NCI-H187 treated with DMSO at 0.1 percent for 48 hours (cell line): ENCODE measurements around the gene PRPF38B.
"Not testable (repeated sequence)": the region's sequence is repeated elsewhere in the genome, so short reads cannot be mapped to it uniquely, and the experiment has no call there.

Source experiments
- DNase-seq: peaks from one replicate; lab custom pipeline; 2025; lab: John Stamatoyannopoulos, UW

The PRPF38B gene, protein sequence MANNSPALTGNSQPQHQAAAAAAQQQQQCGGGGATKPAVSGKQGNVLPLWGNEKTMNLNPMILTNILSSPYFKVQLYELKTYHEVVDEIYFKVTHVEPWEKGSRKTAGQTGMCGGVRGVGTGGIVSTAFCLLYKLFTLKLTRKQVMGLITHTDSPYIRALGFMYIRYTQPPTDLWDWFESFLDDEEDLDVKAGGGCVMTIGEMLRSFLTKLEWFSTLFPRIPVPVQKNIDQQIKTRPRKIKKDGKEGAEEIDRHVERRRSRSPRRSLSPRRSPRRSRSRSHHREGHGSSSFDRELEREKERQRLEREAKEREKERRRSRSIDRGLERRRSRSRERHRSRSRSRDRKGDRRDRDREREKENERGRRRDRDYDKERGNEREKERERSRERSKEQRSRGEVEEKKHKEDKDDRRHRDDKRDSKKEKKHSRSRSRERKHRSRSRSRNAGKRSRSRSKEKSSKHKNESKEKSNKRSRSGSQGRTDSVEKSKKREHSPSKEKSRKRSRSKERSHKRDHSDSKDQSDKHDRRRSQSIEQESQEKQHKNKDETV

DNA sequence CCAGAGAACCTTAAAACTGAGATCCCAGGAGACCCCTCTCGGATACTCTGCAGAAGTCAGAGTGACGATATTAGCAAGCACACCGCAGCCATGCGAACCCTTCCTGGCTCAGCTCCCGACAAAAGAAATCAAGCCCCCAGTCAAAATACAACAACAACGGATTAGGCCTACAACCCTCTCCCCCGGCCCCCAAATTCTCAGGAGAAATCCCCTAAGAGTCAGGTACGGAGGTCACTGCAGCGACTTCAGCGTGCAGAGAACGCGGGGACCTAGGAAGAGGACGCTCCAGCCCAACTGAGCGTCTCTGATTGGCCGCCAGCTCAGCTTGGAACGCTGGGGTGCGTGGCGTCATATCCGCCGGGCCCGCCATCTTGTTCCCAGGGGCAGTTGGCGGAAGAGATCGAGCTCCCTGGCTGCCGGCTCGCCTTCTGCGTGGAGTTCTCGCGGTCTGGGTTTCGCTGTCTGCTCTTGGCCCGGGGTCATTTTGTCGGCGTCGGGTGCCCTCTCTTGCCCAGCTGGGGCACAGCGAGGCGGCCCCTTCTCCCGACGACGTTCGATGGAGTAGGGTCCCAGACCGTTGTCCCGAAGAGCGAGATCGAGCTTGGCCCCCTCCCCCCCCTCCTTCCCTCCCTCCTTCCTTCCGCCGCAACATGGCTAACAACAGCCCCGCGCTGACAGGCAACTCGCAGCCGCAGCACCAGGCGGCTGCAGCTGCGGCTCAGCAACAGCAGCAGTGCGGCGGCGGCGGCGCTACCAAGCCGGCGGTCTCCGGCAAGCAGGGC is at the start of gene PRPF38B:
Gene PRPF38B (plus strand): TSS at position 369 of the 782 bp plus-strand sequence. CDS start 282 bp downstream, at position 651.
- peak; percentile 49 for DNase-seq

DNA sequence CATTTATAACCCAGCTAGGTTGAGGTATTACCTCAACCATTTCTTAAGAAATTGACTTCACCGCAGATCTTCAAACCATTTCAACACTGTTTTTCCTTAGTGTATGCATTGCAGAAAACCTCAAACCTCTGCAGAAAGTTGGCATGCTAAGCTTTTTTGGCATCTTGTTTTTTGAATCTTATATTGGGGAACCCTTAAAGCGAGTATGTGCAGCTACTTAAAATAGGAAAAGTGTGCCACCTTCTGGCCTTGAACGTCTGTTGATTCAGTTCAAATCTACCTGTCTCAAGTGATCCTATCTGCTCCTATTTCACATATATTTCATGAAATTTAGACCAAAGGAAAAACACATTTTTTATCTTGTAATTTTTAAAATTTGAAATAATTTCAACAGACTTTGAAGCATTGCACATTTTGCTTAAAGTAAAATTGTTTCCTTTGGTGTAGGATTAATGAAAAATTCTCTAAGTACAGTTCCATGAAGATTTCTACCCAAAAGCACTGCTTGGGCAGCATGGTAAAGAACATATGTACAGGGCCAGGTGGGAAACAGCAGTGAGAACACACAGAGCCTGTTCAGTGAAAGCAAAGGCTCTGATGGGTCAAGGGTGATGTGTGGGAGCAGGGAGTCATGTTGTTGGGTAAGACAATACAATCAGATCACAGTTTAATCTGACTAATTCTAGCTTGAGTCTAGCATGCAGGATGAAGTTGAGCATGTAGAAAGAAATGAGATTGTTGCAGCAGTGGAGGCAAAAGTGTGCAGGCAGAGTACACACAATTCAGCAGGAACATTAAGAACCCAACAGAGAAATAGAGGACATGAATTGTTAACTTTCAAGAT is 48.4 kb upstream of the PRPF38B start:
- DNase-seq, result no peak

DNA sequence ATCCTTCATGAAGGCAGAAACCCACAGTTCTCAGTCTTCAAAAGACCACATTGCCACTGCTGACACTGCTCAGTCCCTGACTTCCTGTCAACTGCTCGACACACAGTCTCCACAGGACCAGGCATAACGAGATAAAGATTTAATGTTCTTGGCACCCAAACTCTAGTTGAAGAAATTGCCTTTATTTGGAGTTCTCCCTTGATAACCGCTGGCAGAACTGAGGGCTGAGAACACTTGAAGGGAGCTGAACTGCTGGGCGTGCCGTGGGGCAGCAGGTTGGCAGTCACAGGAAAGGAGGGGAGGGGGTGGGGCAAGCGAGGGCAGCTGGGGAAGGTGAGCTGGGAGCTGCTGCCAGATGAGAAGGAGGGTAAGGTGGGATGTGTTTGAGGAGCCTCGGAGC is 47.1 kb upstream of the PRPF38B start:
- DNase-seq, result no peak

DNA sequence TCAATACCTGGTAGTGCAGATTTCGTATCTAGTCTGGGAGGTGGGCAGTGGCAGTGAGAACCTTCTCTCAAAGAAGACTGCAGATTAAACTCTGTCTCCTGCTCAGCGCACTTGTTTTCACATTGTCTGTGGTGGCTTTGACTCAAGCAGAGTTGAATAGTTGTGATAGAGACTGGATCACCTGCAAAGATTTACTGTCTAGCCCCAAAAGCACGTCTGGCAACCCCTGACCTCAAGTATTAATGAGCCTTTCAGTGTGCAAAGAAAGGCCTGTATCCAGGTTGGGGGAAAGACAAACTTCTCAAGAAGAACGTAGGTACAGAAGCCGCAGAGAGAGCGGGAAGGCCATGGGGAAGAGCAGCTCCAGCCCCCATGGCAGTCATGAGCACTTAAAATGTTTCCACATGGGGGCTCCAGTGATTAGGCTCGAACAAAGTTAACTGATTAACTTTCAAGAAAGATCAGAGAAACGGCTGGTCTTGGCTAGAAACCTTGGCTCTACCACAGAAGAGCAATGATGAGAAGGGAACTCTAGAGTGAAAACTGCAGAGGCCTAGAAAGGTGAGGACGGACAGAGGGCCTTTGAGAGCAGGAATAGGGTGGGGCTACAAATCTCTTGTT is 46.4 kb upstream of the PRPF38B start:
- DNase-seq, result no peak

DNA sequence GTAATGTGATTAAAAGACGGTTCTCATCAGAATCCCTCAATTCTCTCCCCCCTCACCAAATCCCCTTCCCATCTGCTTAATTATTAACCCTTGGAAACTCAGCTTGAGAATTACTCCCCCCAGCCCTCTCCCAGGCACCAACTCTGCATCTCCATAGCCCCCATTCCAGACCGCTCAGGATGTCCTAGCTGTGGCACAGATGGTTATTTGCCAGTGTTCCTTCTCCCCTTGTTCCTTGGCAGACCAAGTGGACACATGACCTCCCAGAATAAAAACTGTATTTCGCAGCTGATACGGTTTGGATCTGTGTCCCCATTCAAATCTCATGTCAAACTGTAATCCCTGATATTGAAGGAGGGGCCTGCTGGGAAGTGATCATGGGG is 45.9 kb upstream of the PRPF38B start:
- no peak for DNase-seq

DNA sequence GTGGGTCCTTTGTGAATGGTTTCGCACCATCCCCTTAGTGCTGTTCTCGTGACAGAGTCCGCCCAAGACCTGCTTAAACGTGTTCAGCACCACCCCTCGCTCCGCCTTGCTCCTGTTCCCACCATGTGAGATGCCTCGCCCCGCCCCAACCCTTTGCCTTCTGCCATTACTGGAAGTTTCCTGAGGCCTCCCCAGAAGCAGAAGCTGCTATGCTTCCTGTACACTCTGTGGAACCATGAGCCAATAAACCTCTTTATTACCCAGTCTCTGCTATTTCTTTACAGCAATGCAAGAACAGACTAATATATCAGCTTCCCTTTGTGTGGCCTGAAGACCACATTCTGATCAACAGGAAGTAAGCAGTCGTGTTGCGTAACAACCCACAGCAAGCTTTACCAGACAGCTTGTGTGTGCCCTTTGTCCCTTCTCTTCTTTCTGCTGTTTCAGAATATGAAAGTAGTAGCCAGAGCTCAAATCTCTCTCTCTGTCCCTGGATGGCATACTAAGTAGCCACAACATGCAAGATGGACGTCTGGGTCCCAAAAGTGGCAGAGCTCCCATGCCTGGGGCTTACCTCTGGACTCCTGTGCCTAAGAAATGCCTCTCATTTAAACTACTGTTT is 45.4 kb upstream of the PRPF38B start:
- no peak for DNase-seq

DNA sequence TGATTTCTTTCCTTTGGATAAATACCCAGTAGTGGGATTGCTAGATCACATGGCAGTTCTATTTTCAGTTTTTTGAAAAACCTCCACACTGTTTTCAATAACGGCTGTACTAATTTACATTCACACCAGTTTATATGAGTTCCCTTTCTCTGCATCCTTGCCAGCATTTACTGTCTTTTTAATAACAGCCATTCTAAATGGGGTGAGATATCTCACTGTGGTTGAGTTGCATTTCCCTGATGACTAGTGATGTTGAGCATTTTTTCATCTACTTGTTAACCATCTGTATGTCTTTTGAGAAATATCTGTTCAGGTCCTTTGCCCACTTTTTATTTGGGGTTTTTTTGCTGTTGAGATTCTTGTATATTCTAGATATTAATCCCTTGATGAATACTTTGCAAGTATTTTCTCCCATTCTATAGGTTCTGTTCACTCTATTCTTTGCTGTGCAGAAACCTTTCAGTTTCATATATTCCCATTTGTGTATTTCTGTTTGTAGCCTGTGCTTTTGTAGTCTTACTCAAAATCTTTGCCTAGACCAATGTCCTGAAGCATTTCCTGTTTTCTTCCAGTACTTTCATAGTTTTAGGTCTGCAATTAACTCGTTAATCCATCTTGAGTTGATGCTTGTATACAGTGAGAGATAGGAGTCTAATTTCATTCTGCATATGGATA is 38.5 kb upstream of the PRPF38B start:
- no peak for DNase-seq

DNA sequence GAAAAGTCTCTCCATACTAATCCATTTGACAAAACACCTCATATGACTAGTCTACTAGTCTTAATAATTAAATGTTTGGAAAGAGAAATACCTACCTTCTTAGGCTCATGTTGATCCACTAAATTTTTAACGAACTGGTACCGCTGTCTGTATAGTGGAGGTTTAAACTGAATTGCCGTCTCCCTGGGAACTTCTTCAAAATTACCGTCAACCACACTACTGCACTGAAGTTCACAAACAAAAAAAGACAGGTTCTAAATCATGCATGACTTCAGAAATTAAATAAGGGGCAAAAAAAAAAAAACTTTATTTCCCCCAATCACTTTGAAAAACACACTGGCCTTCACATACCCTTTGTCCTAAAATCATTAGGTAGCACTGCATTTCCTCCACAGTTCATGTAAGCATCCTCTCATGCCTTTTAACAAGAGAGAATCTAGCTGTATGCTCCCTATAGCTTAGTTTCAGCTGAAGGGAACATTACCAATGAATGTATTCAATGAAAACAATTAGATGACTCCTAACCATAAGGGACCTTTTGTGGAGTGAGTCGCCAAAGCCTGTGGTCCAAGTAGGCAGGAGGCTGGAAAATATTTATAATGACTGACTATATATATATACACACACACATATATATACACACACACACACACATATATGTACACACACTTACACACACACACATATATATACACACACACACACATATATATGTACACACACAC is 34.6 kb upstream of the PRPF38B start:
- no peak for DNase-seq

DNA sequence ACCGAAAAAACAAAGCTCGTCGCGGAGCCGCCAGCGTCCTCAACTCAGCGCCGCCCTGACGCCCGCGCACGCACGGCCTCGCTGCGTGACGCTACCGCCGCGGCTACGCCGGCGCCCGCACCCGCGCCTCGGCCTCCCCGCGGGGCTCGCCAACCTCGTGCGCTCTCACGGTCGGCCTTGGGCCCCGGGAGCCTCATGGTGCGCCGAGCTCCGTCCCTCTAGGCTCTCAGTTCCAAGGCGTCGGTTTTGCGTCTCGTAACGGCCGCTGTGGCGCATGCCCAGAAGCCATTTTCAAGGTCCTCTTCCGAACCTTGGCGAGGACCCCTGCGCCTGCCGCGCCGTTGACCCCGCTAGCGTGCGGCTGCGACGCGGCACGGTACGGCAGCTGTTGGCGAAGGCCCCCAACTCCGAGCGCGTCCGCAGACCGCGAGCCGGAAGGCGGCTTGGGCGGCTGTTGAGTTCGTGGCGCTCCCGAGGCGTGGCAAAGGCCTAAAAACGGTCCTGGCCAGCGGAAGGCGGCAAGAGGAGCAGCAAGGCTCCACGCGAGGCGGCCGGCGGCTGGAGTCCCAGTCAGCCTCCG is 31.0 kb upstream of the PRPF38B start, which contains the start of gene HENMT1:
Gene HENMT1 (minus strand): TSS at position 64 of the 580 bp plus-strand sequence. CDS start 1,209 bp downstream, outside the sequence.
- DNase-seq, result no peak

DNA sequence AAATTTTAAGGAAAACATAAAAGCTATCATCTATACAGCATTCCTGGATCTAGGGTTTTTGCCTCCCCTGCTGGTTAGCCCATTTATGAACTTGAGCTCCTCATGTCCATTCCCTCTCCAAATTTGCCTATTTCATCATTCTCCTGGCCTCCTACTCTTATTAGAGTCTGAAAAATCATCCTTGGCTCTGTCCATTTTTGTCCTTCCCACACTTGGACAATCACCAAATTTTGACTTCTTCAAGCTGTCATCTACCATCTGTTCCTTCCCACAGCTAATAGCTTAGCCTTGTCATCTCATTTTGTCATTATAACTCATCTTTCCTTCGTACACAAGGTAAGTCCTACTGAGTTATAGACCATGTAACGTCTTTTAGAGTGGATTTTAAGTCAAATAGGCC is 29.0 kb upstream of the PRPF38B start:
- DNase-seq, result no peak

DNA sequence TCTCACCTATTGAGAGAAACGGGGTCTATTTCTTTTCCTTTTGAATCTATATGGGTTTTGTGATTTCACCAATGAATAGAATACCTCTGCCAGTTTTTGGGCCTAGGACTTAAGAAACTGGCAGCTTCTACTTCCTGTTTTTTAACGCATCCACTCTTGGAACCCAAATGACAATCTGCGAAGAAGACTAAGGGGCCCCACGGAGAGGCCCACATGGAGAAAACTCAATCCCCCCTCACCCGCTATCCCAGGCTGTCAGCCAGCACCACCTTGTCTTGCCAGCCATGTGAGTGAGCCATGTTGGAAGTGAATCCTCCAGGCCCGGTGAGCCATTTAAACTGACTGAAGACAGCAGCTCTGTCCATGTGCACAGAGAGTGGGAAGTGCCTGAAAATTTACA is 27.6 kb upstream of the PRPF38B start:
- no peak for DNase-seq

DNA sequence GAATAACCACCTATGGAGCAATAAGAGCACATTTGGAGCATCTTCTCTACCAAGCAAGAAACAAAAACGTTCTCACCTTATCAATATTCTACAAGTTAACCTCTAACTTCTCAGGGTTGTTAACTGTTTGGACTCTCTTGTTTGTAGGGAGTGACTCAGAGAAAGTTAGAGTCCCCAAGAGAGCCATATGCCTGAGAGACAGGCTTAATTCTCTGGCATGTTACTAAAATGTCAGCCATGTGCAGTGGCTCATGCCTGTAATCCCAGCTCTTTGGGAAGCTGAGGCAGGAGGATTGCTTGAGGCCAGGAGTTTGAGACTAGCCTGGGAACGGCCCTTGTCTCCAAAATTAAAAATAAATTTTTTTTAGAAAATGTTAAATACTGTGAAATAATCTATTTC is 27.0 kb upstream of the PRPF38B start:
- no peak for DNase-seq

DNA sequence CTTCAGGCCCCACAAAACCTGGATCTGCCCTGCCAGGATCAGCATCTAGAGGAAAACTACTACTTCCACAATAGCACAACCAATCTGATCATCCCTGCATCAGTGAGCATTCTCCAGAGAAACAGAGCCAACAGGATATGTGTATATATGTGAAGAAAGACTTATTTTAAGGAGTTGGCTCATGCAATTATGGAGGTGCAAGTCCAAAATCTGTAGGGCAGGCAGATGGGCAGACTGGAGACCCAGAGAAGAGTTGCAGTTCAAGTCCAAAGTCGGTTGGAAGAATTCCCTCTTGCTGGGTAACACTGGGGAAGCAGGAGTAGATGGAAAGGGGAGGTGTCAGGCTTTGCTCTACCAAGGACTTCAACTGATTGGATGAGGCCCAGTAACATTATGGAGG is 26.3 kb upstream of the PRPF38B start:
- DNase-seq, result no peak

DNA sequence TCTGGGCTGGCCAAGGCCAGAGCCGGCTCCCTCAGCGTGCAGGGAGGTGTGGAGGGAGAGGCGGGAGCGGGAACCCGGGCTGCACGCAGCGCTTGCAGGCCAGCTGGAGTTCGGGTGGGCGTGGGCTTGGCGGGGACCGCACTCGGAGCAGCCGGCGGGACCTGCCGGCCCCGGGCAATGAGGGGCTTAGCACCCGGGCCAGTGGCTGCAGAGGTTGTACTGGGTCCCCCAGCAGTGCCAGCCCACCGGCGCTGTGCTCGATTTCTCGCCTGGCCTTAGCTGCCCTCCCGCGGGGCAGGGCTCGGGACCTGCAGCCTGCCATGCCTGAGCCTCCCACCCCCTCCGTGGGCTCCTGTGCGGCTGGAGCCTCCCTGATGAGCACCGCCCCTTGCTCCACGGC is 24.7 kb upstream of the PRPF38B start:
- DNase-seq, result not testable (repeated sequence)

DNA sequence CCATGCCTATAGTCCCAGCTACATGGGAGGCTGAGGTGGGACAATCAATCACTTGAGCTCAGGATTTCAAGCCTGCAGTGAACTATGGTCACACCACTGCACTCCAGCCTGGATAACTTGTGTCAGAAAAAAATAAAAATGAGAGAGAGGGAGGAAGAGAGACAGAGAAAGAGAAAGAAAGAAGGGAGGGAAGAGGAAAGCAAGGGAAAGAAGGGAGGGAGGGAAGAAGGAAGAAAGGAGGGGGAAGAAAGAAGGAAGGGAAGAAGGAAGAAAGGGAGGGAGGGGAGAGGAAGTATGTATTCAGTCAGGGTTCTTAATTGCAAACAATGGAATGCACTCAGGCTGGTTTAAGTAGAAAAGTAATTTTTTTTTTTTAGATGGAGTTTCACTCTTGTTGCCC is 23.3 kb upstream of the PRPF38B start:
- DNase-seq, result no peak

DNA sequence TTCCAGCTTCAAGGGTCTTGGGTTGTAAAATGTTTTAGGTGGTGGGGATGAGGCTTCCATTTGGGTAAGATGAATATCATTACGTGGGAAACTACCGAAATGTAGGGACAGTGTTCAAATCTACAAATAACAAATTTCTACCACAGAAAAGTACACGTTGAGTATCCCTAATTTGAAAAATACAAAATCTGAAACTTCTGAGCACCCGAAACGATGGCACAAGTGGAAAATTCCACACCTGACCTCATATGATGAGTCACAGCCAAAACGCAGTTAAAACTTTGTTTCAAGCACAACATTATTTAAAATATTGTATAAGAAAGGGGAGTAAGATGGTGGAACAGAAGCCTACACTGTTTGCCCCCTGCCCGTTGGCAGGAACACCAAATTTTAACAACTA is 22.4 kb upstream of the PRPF38B start:
- no peak for DNase-seq

DNA sequence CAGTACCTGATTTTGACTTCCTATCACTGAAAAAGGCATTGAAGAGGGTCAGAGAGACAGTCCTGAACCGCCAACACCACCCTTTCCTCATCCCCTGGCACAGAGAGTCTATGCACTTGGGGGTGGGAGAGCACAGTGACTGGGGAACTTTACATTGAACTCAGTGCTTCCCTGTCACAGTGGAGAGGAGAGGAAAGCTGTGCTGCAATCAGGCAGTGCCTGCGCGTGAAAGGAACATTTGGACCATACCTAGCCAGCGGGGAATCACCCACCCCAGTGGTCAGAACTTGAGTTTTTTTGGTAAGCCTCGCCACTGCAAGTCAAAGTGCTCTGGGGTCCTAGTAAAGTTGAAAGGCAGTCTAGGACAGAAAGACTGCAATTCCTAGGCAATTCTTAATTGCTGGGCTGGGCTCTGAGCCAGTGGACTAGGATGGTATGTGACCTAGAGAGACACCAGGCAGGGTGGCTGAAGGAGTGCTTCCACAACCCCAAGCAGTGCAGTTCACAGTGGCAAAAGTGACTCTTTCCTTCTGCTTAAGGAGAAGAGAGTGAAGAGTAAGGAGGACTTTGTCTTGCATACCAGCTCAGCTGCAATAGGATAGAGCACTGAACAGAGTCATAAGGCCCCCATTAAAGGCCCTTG is 21.9 kb upstream of the PRPF38B start:
- DNase-seq, result no peak

DNA sequence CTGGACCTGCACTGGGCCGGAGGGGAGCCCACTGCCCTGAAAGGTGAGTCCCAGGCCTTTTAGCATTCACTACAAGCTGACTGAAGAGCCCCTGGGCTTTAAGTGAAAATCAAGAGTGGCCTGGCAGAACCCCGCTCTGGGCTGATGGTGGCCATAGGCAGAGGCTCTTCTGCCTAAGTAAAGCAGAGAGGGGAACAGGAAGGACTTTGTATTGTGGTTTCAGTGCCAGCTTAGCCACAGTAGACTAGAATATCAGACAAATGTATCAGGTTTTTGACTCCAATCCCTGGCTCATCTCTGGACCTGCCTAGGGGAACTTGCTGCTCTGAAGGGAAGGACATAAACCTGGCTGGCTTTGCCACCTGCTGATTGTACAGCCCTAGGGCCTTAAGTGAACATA is 21.0 kb upstream of the PRPF38B start:
- no peak for DNase-seq

DNA sequence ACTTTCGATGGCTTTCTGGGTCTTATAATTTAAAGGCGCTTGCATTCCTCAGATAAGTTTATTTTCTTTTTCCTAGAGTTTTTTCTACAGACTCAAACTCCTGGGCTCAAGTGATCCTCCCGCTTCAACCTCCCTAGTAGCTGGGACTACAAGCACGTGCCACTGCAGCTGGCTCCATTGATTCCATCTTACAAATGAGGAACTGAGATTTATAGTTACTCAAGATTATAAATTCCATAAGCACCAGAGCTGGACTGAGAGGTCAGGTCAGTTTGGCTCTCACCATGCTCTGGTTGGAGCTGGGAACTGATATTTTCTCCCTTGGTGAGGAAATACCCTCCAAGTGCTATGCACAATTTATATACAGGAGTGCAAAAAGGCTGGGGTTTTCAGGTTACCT is 13.4 kb upstream of the PRPF38B start:
- no peak for DNase-seq
